Posterior vena cava (tissue), 2 donors: ENCODE measurements around the gene CD40. TPM values are rescaled to one million over a fixed set of nuclear protein-coding genes. Genes with fewer than 3 reads are reported as not detected.

ENCODE experiments used
- DNase-seq: peaks from one replicate; pipeline ENCODE4 v3.0.0-alpha.2; 2020; ENCODE audit warnings: low spot score
- intact Hi-C, 2 donors: fragments of 100-400 bp; cut with DNase I; formaldehyde crosslinking; loops; one replicate each; pipeline versions ENCODE4 v1.14.1 to v1.14.2; 2022 to 2023
- total RNA-seq, 2 donors: library from RNA; stranded (reverse); fragmentation: NEBNext Ultra II Directional; extraction: Animal tissue kit (Norgen Biotek cat#: 25700); gene quantifications; one replicate each; pipeline ENCODE4 v1.2.1, GENCODE V29; 2021
- donor health status: DM: yes; HTN: yes; CAD: no.
- donor health status: DM: yes; HTN: yes; CAD: no.

Gene CD40
- total RNA-seq, 2 donors from 2014 or later, result 9.6 to 11.3 TPM

GRCh38 chr20:46178891-46179290, 60.8 kb downstream of the CD40 start:
- intact Hi-C loops, result loop anchor here in 1 of 2 donors (10.0 kb wide), 1 partner anchor 164 kb away; no protein-coding TSS in a partner anchor
- DNase-seq, result no peak

Other genes with a start within 250 kb of the CD40 start
- gene ZSWIM1, start 237.1 kb upstream of the CD40 start, total RNA-seq, result 1 to 10 TPM; 6.5 to 7.0 TPM
- 1 to 10 TPM in 1 of 2 donors, under 1 TPM in 1; 1.00 to 9.6 TPM for gene SPATA25, start 230.7 kb upstream of the CD40 start, total RNA-seq
- 10 to 100 TPM; 10.0 to 35.4 TPM for gene NEURL2, start 227.1 kb upstream of the CD40 start, total RNA-seq
- 100 to 1,000 TPM in 1 of 2 donors, 10 to 100 TPM in 1; 81.2 to 112 TPM for gene CTSA, start 227.0 kb upstream of the CD40 start, total RNA-seq
- gene PLTP, start 206.2 kb upstream of the CD40 start, total RNA-seq, result 100 to 1,000 TPM; 134 to 689 TPM
- 10 to 100 TPM; 27.3 to 35.7 TPM for gene PCIF1, start 183.6 kb upstream of the CD40 start, total RNA-seq
- 10 to 100 TPM; 12.6 to 13.7 TPM for gene ZNF335, start 146.1 kb upstream of the CD40 start, total RNA-seq
- gene MMP9, start 109.4 kb upstream of the CD40 start, total RNA-seq, result 10 to 100 TPM in 1 of 2 donors, 1 to 10 TPM in 1; 2.2 to 16.6 TPM
- under 1 TPM in 1 of 2 donors, not detected in 1; 0.48 TPM for gene SLC12A5, start 89.1 kb upstream of the CD40 start, total RNA-seq
- 10 to 100 TPM; 18.7 to 20.4 TPM for gene NCOA5, start 28.4 kb upstream of the CD40 start, total RNA-seq
- under 1 TPM; 0.28 to 0.29 TPM for gene CDH22, start 190.2 kb downstream of the CD40 start, total RNA-seq